IMR-90 (cell line): Measurements from ENCODE around the gene ANKRD37. TPM values are rescaled to one million over a fixed set of nuclear protein-coding genes. Genes with fewer than 3 reads are reported as not detected.

Experiments used
- ATAC-seq: fragments of 200-7000 bp; cut with Tn5 transposase; 2 replicates; pipeline ENCODE4 v1.9.1; 2020; ENCODE audit warnings: low read depth, mild to moderate bottlenecking, moderate library complexity
- BruUV-seq: library from RNA; stranded (reverse); fragments of 400-500 nt; replicated peaks from 2 replicates; lab custom pipeline; 2021; lab: Mats Ljungman, UMichigan
- CTCF ChIA-PET: fragments of 300-600 bp; formaldehyde crosslinking; extraction: SDS; loops from one replicate; lab custom pipeline; 2021; ENCODE audit warnings: antibody characterized with exemption; lab: Yijun Ruan, JAX
- POLR2A ChIA-PET: fragments of 300-600 bp; sonication (Branson Sonifier 250); formaldehyde crosslinking; loops from one replicate; lab custom pipeline; 2022; ENCODE audit warnings: antibody characterized with exemption; ENCODE audit not compliant: unreplicated experiment; lab: Charles Lee
- DNase-seq: peaks from one replicate; pipeline ENCODE4 v3.0.0; 2013
- H2AFZ ChIP-seq: replicated peaks from 2 replicates; pipeline ENCODE3; 2013; ENCODE audit warnings: low read length, mild to moderate bottlenecking; ENCODE audit not compliant: poor library complexity
- H2AK5ac ChIP-seq: 2 replicates; pipeline ENCODE4 v1.6.1; 2013; ENCODE audit warnings: low read depth, low read length, inconsistent platforms
- H2AK9ac ChIP-seq: replicated peaks from 2 replicates; pipeline ENCODE3; 2013; ENCODE audit warnings: mild to moderate bottlenecking, low read depth, low read length, moderate library complexity; ENCODE audit not compliant: poor library complexity
- H2BK120ac ChIP-seq: 2 replicates; pipeline ENCODE4 v1.6.1; 2013; ENCODE audit warnings: low read depth, low read length, inconsistent platforms
- H2BK15ac ChIP-seq: 3 replicates; pipeline ENCODE4 v1.6.1; 2013; ENCODE audit warnings: low read depth, low read length, inconsistent platforms
- H2BK20ac ChIP-seq: 2 replicates; pipeline ENCODE4 v1.6.1; 2013; ENCODE audit warnings: low read depth, mild to moderate bottlenecking, inconsistent platforms, low read length, moderate library complexity
- H2BK5ac ChIP-seq: 2 replicates; pipeline ENCODE4 v1.6.1; 2013; ENCODE audit warnings: mild to moderate bottlenecking, low read depth, low read length, inconsistent platforms; ENCODE audit not compliant: poor library complexity, severe bottlenecking
- H3K14ac ChIP-seq: replicated peaks from 2 replicates; pipeline ENCODE4 v1.6.1; 2013; ENCODE audit warnings: low read depth, low read length, inconsistent platforms
- H3K18ac ChIP-seq: 2 replicates; pipeline ENCODE4 v1.6.1; 2013; ENCODE audit warnings: low read depth, low read length, control low read depth
- H3K23ac ChIP-seq: 2 replicates; pipeline ENCODE4 v1.6.1; 2013; ENCODE audit warnings: low read depth, low read length, inconsistent platforms
- H3K27ac ChIP-seq: 2 replicates; pipeline ENCODE4 v1.5.1; 2013; ENCODE audit warnings: mild to moderate bottlenecking, control low read depth, low read length; ENCODE audit not compliant: insufficient read depth
- H3K27me3 ChIP-seq: 2 replicates; pipeline ENCODE4 v1.6.1; 2013; ENCODE audit warnings: low read length; ENCODE audit not compliant: control insufficient read depth, insufficient read depth
- H3K36me3 ChIP-seq: 2 replicates; pipeline ENCODE4 v1.6.1; 2013; ENCODE audit warnings: low read length, mixed read lengths; ENCODE audit not compliant: control insufficient read depth, insufficient read depth
- H3K4ac ChIP-seq: 2 replicates; pipeline ENCODE4 v1.6.1; 2013; ENCODE audit warnings: low read depth, low read length, inconsistent platforms
- H3K4me1 ChIP-seq: 2 replicates; pipeline ENCODE4 v1.6.1; 2013; ENCODE audit warnings: low read length, mixed read lengths; ENCODE audit not compliant: control insufficient read depth, insufficient read depth
- H3K4me2 ChIP-seq: 2 replicates; pipeline ENCODE4 v1.6.1; 2013; ENCODE audit warnings: low read depth, mild to moderate bottlenecking, control low read depth, low read length, moderate library complexity
- H3K4me3 ChIP-seq: 2 replicates; pipeline ENCODE4 v1.5.1; 2013; ENCODE audit warnings: low read depth, mild to moderate bottlenecking, control low read depth, low read length, moderate library complexity; ENCODE audit not compliant: insufficient read depth
- H3K56ac ChIP-seq: 2 replicates; pipeline ENCODE4 v1.6.1; 2013; ENCODE audit warnings: low read length, inconsistent platforms; ENCODE audit not compliant: insufficient read depth; ENCODE audit errors: extremely low read depth
- H3K79me1 ChIP-seq, 2 experiments: 2 replicates each; pipeline ENCODE4 v1.6.1; 2013; ENCODE audit warnings: low read length in 2 of 2, inconsistent platforms in 1 of 2, low read depth in 1 of 2
- H3K9ac ChIP-seq: 2 replicates; pipeline ENCODE4 v1.6.1; 2013; ENCODE audit warnings: low read depth, low read length, control low read depth
- H3K9me1 ChIP-seq: 2 replicates; pipeline ENCODE4 v1.6.1; 2013; ENCODE audit warnings: low read length, inconsistent platforms; ENCODE audit not compliant: insufficient read depth
- H3K9me3 ChIP-seq: 2 replicates; pipeline ENCODE4 v1.6.1; 2013; ENCODE audit warnings: low read length; ENCODE audit not compliant: control insufficient read depth, insufficient read depth
- H4K20me1 ChIP-seq: 2 replicates; pipeline ENCODE4 v1.6.1; 2013; ENCODE audit warnings: low read length, inconsistent platforms; ENCODE audit not compliant: insufficient read depth
- H4K5ac ChIP-seq: 2 replicates; pipeline ENCODE4 v1.6.1; 2013; ENCODE audit warnings: mild to moderate bottlenecking, low read depth, low read length, control low read depth
- H4K8ac ChIP-seq, 2 experiments: 2 replicates each; pipeline ENCODE4 v1.6.1; 2013; ENCODE audit warnings: low read depth in 2 of 2, low read length in 2 of 2, control low read depth in 1 of 2, inconsistent platforms in 1 of 2
- H4K91ac ChIP-seq: 2 replicates; pipeline ENCODE4 v1.6.1; 2013; ENCODE audit warnings: low read depth, low read length, inconsistent platforms; ENCODE audit not compliant: insufficient read depth
- BHLHE40 ChIP-seq: fragments of 150-350 bp; IDR thresholded peaks from 2 replicates; pipeline ENCODE4 v1.6.1; 2016; ENCODE audit warnings: mild to moderate bottlenecking, low read depth, low read length
- CEBPB ChIP-seq: IDR thresholded peaks from 2 replicates; pipeline ENCODE4 v1.6.1; 2012; ENCODE audit warnings: low read depth, low read length, improper control_type of control experiment
- ELK1 ChIP-seq: fragments of 150-350 bp; IDR thresholded peaks from 2 replicates; pipeline ENCODE4 v1.6.1; 2016; ENCODE audit warnings: low read depth, mild to moderate bottlenecking, low read length, moderate library complexity, borderline replicate concordance
- MXI1 ChIP-seq: IDR thresholded peaks from 2 replicates; pipeline ENCODE4 v1.6.1; 2012; ENCODE audit warnings: low read depth, mild to moderate bottlenecking, low read length, moderate library complexity, borderline replicate concordance
- NFE2L2 ChIP-seq: fragments of 150-350 bp; IDR thresholded peaks from 2 replicates; pipeline ENCODE4 v1.6.1; 2016; ENCODE audit warnings: low read depth, mild to moderate bottlenecking, low read length
- POLR2A ChIP-seq: IDR thresholded peaks from 2 replicates; pipeline ENCODE4 v1.6.1; 2012; ENCODE audit warnings: mild to moderate bottlenecking, low read depth, low read length
- RAD21 ChIP-seq: IDR thresholded peaks from 2 replicates; pipeline ENCODE4 v1.6.1; 2012; ENCODE audit warnings: low read length, improper control_type of control experiment
- SMC3 ChIP-seq: fragments of 150-350 bp; IDR thresholded peaks from 2 replicates; pipeline ENCODE4 v1.6.1; 2016; ENCODE audit warnings: low read depth, mild to moderate bottlenecking, antibody characterized with exemption, low read length, moderate library complexity
- WGBS, 2 experiments: methylation state at CpG; one replicate each; pipeline versions ENCODE4 v1.1.5 to v1.1.7; 2013; ENCODE audit warnings: missing lambda C conversion rate in 2 of 2; ENCODE audit not compliant: insufficient read length in 1 of 2; ENCODE audit errors: extremely low coverage in 2 of 2; 5-methylcytosine and 5-hydroxymethylcytosine counted together
- dilution Hi-C: fragments of 300-500 bp; cut with HindIII; formaldehyde crosslinking; loops from one replicate; pipeline ENCODE4 v1.14.3; 2018; ENCODE audit warnings: low sequenced_read_pairs; ENCODE audit not compliant: unreplicated experiment
- in situ Hi-C: fragments of 300-500 bp; cut with MboI; formaldehyde crosslinking; loops from 3 replicates; pipeline ENCODE4 v1.14.3; 2019; ENCODE audit warnings: low sequenced_read_pairs, inconsistent platforms, mixed read lengths
- intact Hi-C: fragments of 100-400 bp; cut with micrococcal nuclease; formaldehyde crosslinking; loops from 2 replicates; pipeline ENCODE4 v1.10.0; 2022
- polyA plus RNA-seq, 3 experiments: library from polyadenylated mRNA; depleted of rRNA; stranded (reverse); fragments of >200 nt; gene quantifications; 2 replicates each; pipeline ENCODE4 v1.2.3, GENCODE V29; 2012; ENCODE audit warnings: low replicate concordance in 1 of 3
- total RNA-seq: library from RNA; depleted of rRNA; stranded (reverse); fragments of >200 nt; gene quantifications from 2 replicates; pipeline ENCODE4 v1.2.3, GENCODE V29; 2012

Gene ANKRD37
- total and polyA plus RNA-seq, 2 of the 4 experiments (the other 2 are of a cell fraction), result 7.1 to 8.2 TPM

GRCh38 chr4:185378264-185378663 is 18.4 kb upstream of the ANKRD37 start:
- CTCF ChIA-PET, result no interaction called here
- POLR2A ChIA-PET, result no interaction called here
- Histone ChIP-seq H4K20me1 (no peaks in the 10 kb centered on the region), H3K4ac (no peak overlapping the region), H3K27ac (no peak overlapping the region), H3K9ac (no peak overlapping the region), H3K56ac (no peak overlapping the region), H3K23ac (no peak overlapping the region), H2BK15ac (no peak overlapping the region), H2BK120ac (no peak overlapping the region), H3K36me3 (peaks cover 7% of the 10 kb centered on the region), H4K8ac (no peak overlapping the region), H2BK5ac (no peak overlapping the region), H4K91ac (no peak overlapping the region), H3K4me1 (no peaks in the 10 kb centered on the region), H4K5ac (no peak overlapping the region), H2AFZ (no peak overlapping the region), H2AK9ac (no peak overlapping the region), H3K9me3 (peaks cover 3% of the 10 kb centered on the region), H3K9me1 (peaks cover 4% of the 10 kb centered on the region; the same call in 1 of the 2 replicates), H3K14ac (no peak overlapping the region), H2BK20ac (no peak overlapping the region), H2AK5ac (no peak overlapping the region), H3K4me2 (no peak overlapping the region), H3K18ac (no peak overlapping the region), H3K79me1 (no peaks in the 10 kb centered on the region), H3K4me3 (no peak overlapping the region), H3K27me3 (no peaks in the 10 kb centered on the region)
- TF ChIP-seq CEBPB (no peak), NFE2L2 (no peak), MXI1 (no peak), POLR2A (no peak), BHLHE40 (no peak), ELK1 (no peak), RAD21 (no peak), SMC3 (no peak)
- in situ Hi-C loops, result no loop called here
- intact Hi-C loops, result no loop called here
- ATAC-seq, result no peak
- no peak for DNase-seq
- 87% methylated on average over 4 of the region's 6 CpGs; no CpG with 5 or more reads in 1 of the 2 experiments for whole genome bisulfite sequencing, 2 experiments
- dilution Hi-C loops, result no loop called here
- BruUV-seq, result no TSS peak
